SK-N-MC (cell line): ENCODE results near the gene CCDC154.

Experiments
- DNase-seq: peaks from one replicate; pipeline ENCODE4 v3.0.0-alpha.2; 2011; ENCODE audit warnings: low read depth, low spot score
- H3K27ac ChIP-seq: fragments of 200-600 bp; sonication (generic); 2 replicates; pipeline ENCODE4 v1.5.1; 2016; ENCODE audit warnings: mixed run types
- H3K36me3 ChIP-seq: fragments of 200-600 bp; sonication (generic); 2 replicates; pipeline ENCODE4 v1.6.1; 2017; ENCODE audit warnings: antibody characterized with exemption, low read length, mixed read lengths; ENCODE audit not compliant: insufficient read depth
- H3K4me3 ChIP-seq: fragments of 200-600 bp; sonication (generic); 2 replicates; pipeline ENCODE4 v1.5.1; 2016
- H3K9ac ChIP-seq: fragments of 200-600 bp; sonication (generic); 2 replicates; pipeline ENCODE4 v1.8.0; 2017; ENCODE audit warnings: mixed run types, mixed read lengths; ENCODE audit not compliant: insufficient read length
- H3K9me3 ChIP-seq: fragments of 200-600 bp; sonication (generic); 2 replicates; pipeline ENCODE4 v1.6.1; 2017; ENCODE audit warnings: low read depth, mild to moderate bottlenecking, antibody characterized with exemption, low read length, moderate library complexity, mixed read lengths
- EZH2 ChIP-seq: fragments of 200-600 bp; sonication (generic); IDR thresholded peaks from one replicate; pipeline ENCODE4 v1.6.1; 2017; ENCODE audit warnings: antibody characterized with exemption
- FOXP2 ChIP-seq: optimal IDR thresholded peaks from 2 replicates; pipeline ENCODE3; 2011; ENCODE audit warnings: mild to moderate bottlenecking, moderate library complexity; ENCODE audit not compliant: insufficient read depth; ENCODE audit errors: extremely low read length, control extremely low read depth
- POLR2AphosphoS5 ChIP-seq: IDR thresholded peaks from 2 replicates; pipeline ENCODE4 v1.6.1; 2012; ENCODE audit warnings: mild to moderate bottlenecking, low read depth, low read length, borderline replicate concordance

The CCDC154 gene

GRCh38 chr16:1430214-1430758 is 14.1 kb downstream of the CCDC154 start:
- Histone ChIP-seq H3K4me3 (no peak overlapping the region), H3K36me3 (no peaks in the 10 kb centered on the region), H3K9ac (no peak overlapping the region), H3K9me3 (no peaks in the 10 kb centered on the region), H3K27ac (no peak overlapping the region)
- no peak for DNase-seq
- TF ChIP-seq POLR2AphosphoS5 (no peak), FOXP2 (no peak), EZH2 (no peak)

- H3K36me3 ChIP-seq = no peaks in the 10 kb centered on the region
- no peak overlapping the region for H3K9ac ChIP-seq
- H3K4me3 ChIP-seq = no peak overlapping the region
- no peak for DNase-seq
- H3K9me3 ChIP-seq = no peaks in the 10 kb centered on the region
- TF ChIP-seq POLR2AphosphoS5 = no peak
- TF ChIP-seq FOXP2 = no peak
- no peak for TF ChIP-seq EZH2
- H3K27ac ChIP-seq = no peak overlapping the region
These were observed 14.7 kb downstream of the CCDC154 start for GRCh38 chr16:1429631-1430030.

GRCh38 chr16:1429012-1429411 is 15.3 kb downstream of the CCDC154 start:
- no peaks in the 10 kb centered on the region for H3K9me3 ChIP-seq
- H3K27ac ChIP-seq = no peak overlapping the region
- no peak overlapping the region for H3K4me3 ChIP-seq
- H3K9ac ChIP-seq = no peak overlapping the region
- H3K36me3 ChIP-seq = no peaks in the 10 kb centered on the region
- DNase-seq = no peak
- no peak for TF ChIP-seq POLR2AphosphoS5
- no peak for TF ChIP-seq EZH2
- TF ChIP-seq FOXP2 = no peak

GRCh38 chr16:1428511-1428910 is 15.8 kb downstream of the CCDC154 start:
- no peak for DNase-seq
- Histone ChIP-seq H3K9ac (no peak overlapping the region), H3K4me3 (no peak overlapping the region), H3K27ac (no peak overlapping the region), H3K36me3 (no peaks in the 10 kb centered on the region), H3K9me3 (no peaks in the 10 kb centered on the region)
- TF ChIP-seq EZH2 (no peak), POLR2AphosphoS5 (no peak), FOXP2 (no peak)

GRCh38 chr16:1427473-1428461 is 16.6 kb downstream of the CCDC154 start:
- DNase-seq = no peak
- Histone ChIP-seq H3K4me3 (no peak overlapping the region), H3K27ac (no peak overlapping the region), H3K36me3 (no peaks in the 10 kb centered on the region), H3K9ac (no peak overlapping the region), H3K9me3 (no peaks in the 10 kb centered on the region)
- TF ChIP-seq FOXP2 (no peak), EZH2 (no peak), POLR2AphosphoS5 (no peak)

GRCh38 chr16:1426734-1427471 is 17.5 kb downstream of the CCDC154 start:
- Histone ChIP-seq H3K9ac (no peak overlapping the region), H3K27ac (no peak overlapping the region), H3K36me3 (no peaks in the 10 kb centered on the region), H3K9me3 (no peaks in the 10 kb centered on the region), H3K4me3 (no peak overlapping the region)
- TF ChIP-seq EZH2 (no peak), FOXP2 (no peak), POLR2AphosphoS5 (no peak)
- DNase-seq = no peak

GRCh38 chr16:1425616-1426370 is 18.6 kb downstream of the CCDC154 start:
- no peak overlapping the region for H3K27ac ChIP-seq

GRCh38 chr16:1424028-1424427 is 20.3 kb downstream of the CCDC154 start:
- TF ChIP-seq POLR2AphosphoS5 (no peak), FOXP2 (no peak), EZH2 (no peak)
- Histone ChIP-seq H3K4me3 (no peak overlapping the region), H3K27ac (no peak overlapping the region), H3K9ac (no peak overlapping the region), H3K9me3 (no peaks in the 10 kb centered on the region), H3K36me3 (no peaks in the 10 kb centered on the region)
- no peak for DNase-seq

More at GRCh38 chr16:1425616-1426370, 18.6 kb downstream of the CCDC154 start:
- H3K9ac ChIP-seq = no peak overlapping the region
- no peak for DNase-seq
- H3K4me3 ChIP-seq = no peak overlapping the region
- H3K9me3 ChIP-seq = no peaks in the 10 kb centered on the region
- no peak for TF ChIP-seq EZH2
- TF ChIP-seq POLR2AphosphoS5 = no peak
- no peak for TF ChIP-seq FOXP2
- H3K36me3 ChIP-seq = no peaks in the 10 kb centered on the region
